ENCODE results near the gene STIL.

DNA sequence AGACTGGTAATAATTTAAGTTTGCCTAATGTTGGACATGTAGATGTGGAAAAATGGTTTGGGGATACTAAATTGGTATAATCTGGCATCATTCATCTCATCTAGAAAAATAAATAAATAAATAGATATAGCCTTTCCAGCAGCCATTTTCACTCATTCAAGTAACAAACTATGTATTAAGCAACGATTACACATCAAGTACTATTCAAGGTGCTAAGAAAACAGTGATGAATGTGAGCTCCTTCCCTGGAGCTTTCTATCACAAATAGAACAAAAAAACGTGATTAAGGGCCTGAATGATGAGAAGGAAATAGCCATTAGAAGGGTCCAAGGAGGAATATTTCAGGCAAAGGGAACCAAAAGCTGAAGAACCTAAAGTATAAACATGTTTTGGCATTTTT lies 37.1 kb downstream of the STIL start:
- TF ChIP-seq CTCF (IDR thresholded peaks at IDR 0.05): no peak
- TF ChIP-seq POLR2AphosphoS5 (IDR thresholded peaks at IDR 0.05): no peak

All from transverse colon (tissue), 4 donors.